GM12864 (cell line): ENCODE data around the gene ABCG1.

Source experiments
- DNase-seq: peaks from one replicate; pipeline ENCODE4 v3.0.0-alpha.2; 2011; ENCODE audit warnings: low read depth
- H3K4me3 ChIP-seq: 2 replicates; pipeline ENCODE4 v1.5.1; 2011; ENCODE audit warnings: mild to moderate bottlenecking, low read depth, low read length, control low read depth
- TF ChIP-seq, protein P1 (sequence below): IDR thresholded peaks from 2 replicates; pipeline ENCODE4 v1.5.1; 2011; ENCODE audit warnings: low read depth, mild to moderate bottlenecking, moderate library complexity, low read length, control low read depth, inconsistent platforms; ENCODE audit errors: missing control alignments

ABCG1 gene

DNA sequence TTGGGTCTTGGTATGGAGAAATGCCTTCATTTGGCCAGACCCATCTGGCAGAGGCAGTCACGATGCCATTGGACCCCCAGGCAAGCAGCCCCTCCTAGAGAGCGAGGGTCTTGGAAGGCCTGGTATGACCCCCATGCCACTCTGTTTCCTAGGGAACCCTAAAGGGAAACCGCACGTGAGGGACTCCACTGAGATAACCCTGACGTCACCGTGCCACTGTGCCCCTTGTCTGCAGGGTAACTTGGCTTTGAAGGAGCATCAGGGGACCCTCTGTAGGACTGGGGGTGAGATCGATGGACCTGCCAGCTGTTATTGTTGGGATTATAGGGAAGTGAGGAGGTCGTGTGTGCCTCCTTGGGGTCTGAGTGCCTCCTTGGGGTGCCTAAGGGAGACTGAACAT is 34.5 kb downstream of the ABCG1 start:
- no peak overlapping the region for H3K4me3 ChIP-seq
- no peak for DNase-seq
- TF ChIP-seq, protein P1, sequence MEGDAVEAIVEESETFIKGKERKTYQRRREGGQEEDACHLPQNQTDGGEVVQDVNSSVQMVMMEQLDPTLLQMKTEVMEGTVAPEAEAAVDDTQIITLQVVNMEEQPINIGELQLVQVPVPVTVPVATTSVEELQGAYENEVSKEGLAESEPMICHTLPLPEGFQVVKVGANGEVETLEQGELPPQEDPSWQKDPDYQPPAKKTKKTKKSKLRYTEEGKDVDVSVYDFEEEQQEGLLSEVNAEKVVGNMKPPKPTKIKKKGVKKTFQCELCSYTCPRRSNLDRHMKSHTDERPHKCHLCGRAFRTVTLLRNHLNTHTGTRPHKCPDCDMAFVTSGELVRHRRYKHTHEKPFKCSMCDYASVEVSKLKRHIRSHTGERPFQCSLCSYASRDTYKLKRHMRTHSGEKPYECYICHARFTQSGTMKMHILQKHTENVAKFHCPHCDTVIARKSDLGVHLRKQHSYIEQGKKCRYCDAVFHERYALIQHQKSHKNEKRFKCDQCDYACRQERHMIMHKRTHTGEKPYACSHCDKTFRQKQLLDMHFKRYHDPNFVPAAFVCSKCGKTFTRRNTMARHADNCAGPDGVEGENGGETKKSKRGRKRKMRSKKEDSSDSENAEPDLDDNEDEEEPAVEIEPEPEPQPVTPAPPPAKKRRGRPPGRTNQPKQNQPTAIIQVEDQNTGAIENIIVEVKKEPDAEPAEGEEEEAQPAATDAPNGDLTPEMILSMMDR, result no peak

DNA sequence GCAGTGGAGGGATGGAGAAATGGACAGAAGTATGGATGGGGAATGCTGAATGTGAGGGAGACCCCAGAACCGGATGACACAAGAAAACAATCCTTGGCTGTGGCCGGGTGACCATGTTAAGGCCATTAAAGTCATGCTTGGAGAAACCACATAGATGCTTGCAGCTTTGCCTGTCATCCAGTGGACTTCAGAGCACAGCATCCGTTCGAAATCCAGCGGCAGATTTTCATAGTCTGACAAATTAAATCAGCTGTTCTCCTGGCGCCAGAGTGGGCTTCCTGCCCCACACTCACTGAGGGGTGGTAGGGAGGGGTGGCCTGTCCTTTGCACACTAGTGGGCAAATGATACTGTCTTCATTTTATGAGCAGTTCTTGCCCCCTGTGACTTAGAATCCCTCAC is 35.1 kb downstream of the ABCG1 start:
- H3K4me3 ChIP-seq, result no peak overlapping the region
- DNase-seq, result no peak
- TF ChIP-seq, protein P1, result no peak

DNA sequence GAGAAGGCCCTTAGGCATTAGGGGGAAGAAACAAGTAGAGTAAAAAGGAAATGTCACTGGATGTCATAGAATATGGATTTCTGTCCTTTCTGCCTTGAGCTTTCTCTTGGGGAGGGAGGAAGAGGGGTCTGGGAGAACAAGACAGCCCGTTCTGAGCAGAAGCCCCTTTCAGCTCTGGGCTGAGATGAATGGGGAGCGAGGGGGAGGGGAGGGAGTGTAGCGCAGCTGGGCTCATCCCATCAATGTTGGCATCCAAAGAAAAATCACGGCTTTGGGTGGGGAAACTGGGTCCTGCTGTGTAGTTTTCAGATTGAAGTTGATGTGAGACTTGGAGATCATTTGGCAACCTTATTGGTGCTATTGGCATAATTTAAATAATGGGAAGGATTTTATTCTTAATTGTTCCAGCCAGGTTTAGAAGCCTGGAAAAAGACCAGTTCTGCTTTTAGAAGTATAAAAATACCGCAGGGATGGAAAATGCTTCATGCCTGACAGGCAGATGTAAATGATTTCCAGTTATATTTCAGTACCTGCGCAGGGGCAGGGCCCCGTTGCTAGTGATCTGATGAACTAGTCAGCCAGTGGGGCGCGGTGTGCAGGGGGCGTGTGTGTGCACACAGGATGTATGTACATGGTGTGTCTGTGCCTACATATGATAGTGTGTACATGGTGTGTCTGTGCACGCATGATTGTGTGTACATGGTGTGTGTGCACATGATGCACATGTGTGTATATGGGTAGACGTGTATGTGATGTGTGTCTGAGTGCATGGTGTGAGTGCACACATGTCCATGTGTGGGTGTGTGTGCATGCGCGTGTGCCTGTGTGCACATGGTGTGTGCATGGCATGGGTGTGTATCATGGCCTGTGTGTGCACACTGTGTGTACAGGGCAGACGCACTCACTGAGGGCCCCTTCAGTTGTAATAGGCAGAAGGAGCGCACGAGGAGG is 36.0 kb downstream of the ABCG1 start:
- H3K4me3 ChIP-seq, result no peak overlapping the region
- no peak for DNase-seq
- TF ChIP-seq, protein P1, result no peak

- no peak overlapping the region for H3K4me3 ChIP-seq
- DNase-seq, result no peak
- TF ChIP-seq, protein P1, result peak; percentile 38
Observed at GRCh38 chr21:42255825-42256224, 36.9 kb downstream of the ABCG1 start.

GRCh38 chr21:42256316-42256715 is 37.4 kb downstream of the ABCG1 start:
- TF ChIP-seq, protein P1, result no peak
- DNase-seq, result no peak
- no peak overlapping the region for H3K4me3 ChIP-seq

GRCh38 chr21:42257091-42257765 is 38.3 kb downstream of the ABCG1 start:
- TF ChIP-seq, protein P1, result no peak
- H3K4me3 ChIP-seq, result no peak overlapping the region
- no peak for DNase-seq
